Esophagus muscularis mucosa (tissue), 4 donors: ENCODE measurements around the gene ZC3H18. TPM values are rescaled to one million over a fixed set of nuclear protein-coding genes. Genes with fewer than 3 reads are reported as not detected.

Experiments used
- DNase-seq: peaks from one replicate; pipeline ENCODE4 v3.0.0-alpha.2; 2017; ENCODE audit errors: extremely low spot score
- H3K27ac ChIP-seq, 4 donors: fragments of 200-600 bp; sonication (generic); replicated peaks in 1 of 4; 1 replicate in 3 of 4; 2 replicates in 1 of 4; pipeline ENCODE4 v1.5.1; 2016 to 2019; ENCODE audit warnings: mild to moderate bottlenecking in 1 of 4
- H3K27me3 ChIP-seq, 4 donors: fragments of 200-600 bp; sonication (generic); one replicate each; pipeline versions ENCODE4 v1.5.1 to v1.6.0; 2016 to 2019
- H3K36me3 ChIP-seq, 4 donors: fragments of 200-600 bp; sonication (generic); one replicate each; pipeline ENCODE4 v1.5.1; 2016 to 2019
- H3K4me1 ChIP-seq, 4 donors: fragments of 200-600 bp; sonication (generic); one replicate each; pipeline ENCODE4 v1.5.1; 2016 to 2019
- H3K4me3 ChIP-seq, 4 donors: fragments of 200-600 bp; sonication (generic); 1 replicate in 2 of 4; 2 replicates in 2 of 4; pipeline ENCODE4 v1.5.1; 2016 to 2019; ENCODE audit warnings: mild to moderate bottlenecking in 4 of 4, moderate library complexity in 1 of 4
- H3K9me3 ChIP-seq, 4 donors: fragments of 200-600 bp; sonication (generic); 1 replicate in 3 of 4; 2 replicates in 1 of 4; pipeline ENCODE4 v1.5.1; 2016 to 2019
- CTCF ChIP-seq, 3 experiments: fragments of 200-600 bp in 2 of 3; fragments of 450-650 bp in 1 of 3; sonication (generic) in 2 of 3; IDR thresholded peaks; one replicate each; pipeline ENCODE4 v1.5.1; 2017 to 2019; ENCODE audit warnings: antibody characterized with exemption in 3 of 3, mild to moderate bottlenecking in 2 of 3, moderate library complexity in 1 of 3
- EP300 ChIP-seq: sonication (generic); formaldehyde crosslinking; IDR thresholded peaks from one replicate; pipeline ENCODE4 v1.6.1; 2017; ENCODE audit warnings: antibody characterized with exemption
- POLR2A ChIP-seq: fragments of 450-650 bp; IDR thresholded peaks from one replicate; pipeline ENCODE4 v1.6.1; 2017; ENCODE audit warnings: antibody characterized with exemption, moderate library complexity, mild to moderate bottlenecking, low read depth
- POLR2AphosphoS5 ChIP-seq, 2 donors: sonication (generic); formaldehyde crosslinking; IDR thresholded peaks; one replicate each; pipeline ENCODE4 v1.6.1; 2017; ENCODE audit warnings: antibody characterized with exemption in 2 of 2
- WGBS: methylation state at CpG from one replicate; pipeline ENCODE4 v1.1.5; 2018; 5-methylcytosine and 5-hydroxymethylcytosine counted together
- intact Hi-C: fragments of 100-400 bp; cut with DNase I; formaldehyde crosslinking; loops from one replicate; pipeline ENCODE4 v1.15.1; 2023
- total RNA-seq, 4 donors: library from RNA; depleted of rRNA; stranded (reverse); fragments of >200 nt; gene quantifications; one replicate each; pipeline versions ENCODE4 v1.1.0 to v1.2.1, GENCODE V29; 2016

Gene ZC3H18
- total RNA-seq, 4 donors from 2014 or later: 15.9 to 29.1 (median 26.6) TPM

- Histone ChIP-seq H3K9me3 (no peaks in the 10 kb centered on the region), H3K27ac (no peak overlapping the region), H3K4me1 (peaks cover 0 to 9% (median 4%) of the 10 kb centered on the region in 4 donors), H3K4me3 (no peak overlapping the region), H3K36me3 (no peaks in the 10 kb centered on the region), H3K27me3 (peaks cover 0 to 47% (median 2%) of the 10 kb centered on the region in 4 donors)
- TF ChIP-seq POLR2A: no peak
- no peak for TF ChIP-seq EP300
- no peak for TF ChIP-seq POLR2AphosphoS5 (IDR thresholded peaks at IDR 0.05)
- TF ChIP-seq CTCF (IDR thresholded peaks at IDR 0.05): no peak
- 59% methylated on average over 10 of the region's 16 CpGs for WGBS
- DNase-seq: no peak
- intact Hi-C loops: no loop called here
Measured at GRCh38 chr16:88550246-88550661, 19.9 kb upstream of the ZC3H18 start.

- intact Hi-C loops: no loop called here
- DNase-seq: no peak
- no peaks in the 10 kb centered on the region for H3K36me3 ChIP-seq
- peaks cover 0 to 9% (median 4%) of the 10 kb centered on the region in 4 donors for H3K4me1 ChIP-seq
- no peaks in the 10 kb centered on the region for H3K9me3 ChIP-seq
- H3K27me3 ChIP-seq: peaks cover 0 to 51% (median 0%) of the 10 kb centered on the region in 4 donors
- no peak overlapping the region for H3K27ac ChIP-seq
- TF ChIP-seq EP300 (no peak), POLR2AphosphoS5 (IDR thresholded peaks at IDR 0.05) (no peak), CTCF (IDR thresholded peaks at IDR 0.05) (no peak), POLR2A (no peak)
- H3K4me3 ChIP-seq: no peak overlapping the region
- 77% methylated on average over 6 of the region's 10 CpGs for WGBS
Measured at GRCh38 chr16:88552166-88552565, 18.0 kb upstream of the ZC3H18 start.

- peaks cover 0 to 9% (median 4%) of the 10 kb centered on the region in 4 donors for H3K4me1 ChIP-seq
- H3K27me3 ChIP-seq: peaks cover 0 to 55% (median 2%) of the 10 kb centered on the region in 4 donors
- TF ChIP-seq CTCF (IDR thresholded peaks at IDR 0.05) (no peak), POLR2AphosphoS5 (IDR thresholded peaks at IDR 0.05) (no peak), EP300 (no peak), POLR2A (no peak)
- no peaks in the 10 kb centered on the region for H3K36me3 ChIP-seq
- intact Hi-C loops: no loop called here
- no peaks in the 10 kb centered on the region for H3K9me3 ChIP-seq
- no peak overlapping the region for H3K4me3 ChIP-seq
- H3K27ac ChIP-seq: no peak overlapping the region
- WGBS: 92% methylated on average over 2 of the region's 13 CpGs
- DNase-seq: no peak
Measured at GRCh38 chr16:88552815-88553214, 17.4 kb upstream of the ZC3H18 start.

- no peak overlapping the region for H3K4me3 ChIP-seq
- no peak overlapping the region for H3K27ac ChIP-seq
- no peaks in the 10 kb centered on the region for H3K36me3 ChIP-seq
- peaks cover 2 to 11% (median 6%) of the 10 kb centered on the region in 4 donors for H3K4me1 ChIP-seq
- H3K9me3 ChIP-seq: no peaks in the 10 kb centered on the region
- no peak for DNase-seq
- WGBS: 75% methylated on average over 16 of the region's 16 CpGs
- peaks cover 0 to 55% (median 2%) of the 10 kb centered on the region in 4 donors for H3K27me3 ChIP-seq
- intact Hi-C loops: no loop called here
- TF ChIP-seq CTCF (IDR thresholded peaks at IDR 0.05) (no peak), EP300 (no peak), POLR2A (no peak), POLR2AphosphoS5 (IDR thresholded peaks at IDR 0.05) (no peak)
Measured at GRCh38 chr16:88553739-88554138, 16.5 kb upstream of the ZC3H18 start.

- TF ChIP-seq EP300: no peak
- no peak for TF ChIP-seq CTCF (IDR thresholded peaks at IDR 0.05)
- no peak for TF ChIP-seq POLR2AphosphoS5 (IDR thresholded peaks at IDR 0.05)
- no peak for TF ChIP-seq POLR2A
- H3K27me3 ChIP-seq: peaks cover 0 to 63% (median 2%) of the 10 kb centered on the region in 4 donors
- no peak overlapping the region for H3K4me3 ChIP-seq
- intact Hi-C loops: no loop called here
- no peak for DNase-seq
- no peaks in the 10 kb centered on the region for H3K9me3 ChIP-seq
- H3K36me3 ChIP-seq: no peaks in the 10 kb centered on the region
- peaks cover 5 to 19% (median 12%) of the 10 kb centered on the region in 4 donors for H3K4me1 ChIP-seq
- 72% methylated on average over 14 of the region's 15 CpGs for WGBS
- no peak overlapping the region for H3K27ac ChIP-seq
Measured at GRCh38 chr16:88554711-88555264, 15.4 kb upstream of the ZC3H18 start.
